Ammon's horn (tissue), 1 donor: Measurements from ENCODE around the gene GSC2.

Experiments
- DNase-seq: peaks from one replicate; pipeline ENCODE4 v3.0.0-alpha.2; 2016; ENCODE audit warnings: low spot score

Gene GSC2

DNA sequence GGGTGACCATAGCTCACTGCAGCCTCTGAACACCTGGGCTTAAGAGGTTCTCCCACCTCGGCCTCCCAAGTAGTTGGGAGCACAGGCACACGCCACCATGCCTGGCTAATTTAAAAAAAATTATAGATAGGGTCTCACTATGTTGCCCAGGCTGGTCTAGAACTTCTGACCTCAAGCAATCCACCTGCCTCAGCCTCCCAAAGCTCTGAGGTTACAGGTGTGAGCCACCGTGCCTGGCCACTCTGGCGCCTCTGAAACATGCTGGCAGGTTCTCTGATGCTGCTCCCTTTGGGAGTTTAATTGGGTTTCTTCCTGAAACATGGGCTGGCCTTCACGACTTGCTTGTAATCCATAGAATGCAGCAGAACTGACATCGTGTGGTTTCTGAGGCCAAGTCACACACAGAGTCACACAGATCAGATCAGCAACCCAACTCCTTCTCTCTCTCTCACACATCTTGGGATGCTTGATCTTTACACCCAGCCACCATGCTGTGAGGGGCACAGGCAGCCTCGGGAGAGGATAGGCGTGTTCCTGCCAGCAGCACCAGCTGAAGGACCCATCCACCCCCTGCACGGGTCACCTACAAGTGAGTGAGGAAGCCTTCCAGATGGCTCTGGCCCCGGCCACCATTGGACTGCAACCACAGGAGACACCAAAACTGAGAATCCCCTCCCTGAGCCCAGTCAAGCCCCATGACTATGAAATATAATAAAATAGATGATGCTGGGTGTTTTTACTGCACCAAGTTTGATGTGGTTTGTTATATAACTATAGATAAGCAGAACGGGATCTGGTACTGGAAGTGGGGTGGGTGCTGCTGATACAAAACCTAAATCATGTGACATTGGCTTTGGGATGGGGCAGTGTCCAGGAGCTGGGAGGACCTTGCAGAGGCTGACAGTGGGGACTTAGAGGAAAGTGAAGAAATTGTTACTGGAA, 3.1 kb upstream of the GSC2 start:
- no peak for DNase-seq

DNA sequence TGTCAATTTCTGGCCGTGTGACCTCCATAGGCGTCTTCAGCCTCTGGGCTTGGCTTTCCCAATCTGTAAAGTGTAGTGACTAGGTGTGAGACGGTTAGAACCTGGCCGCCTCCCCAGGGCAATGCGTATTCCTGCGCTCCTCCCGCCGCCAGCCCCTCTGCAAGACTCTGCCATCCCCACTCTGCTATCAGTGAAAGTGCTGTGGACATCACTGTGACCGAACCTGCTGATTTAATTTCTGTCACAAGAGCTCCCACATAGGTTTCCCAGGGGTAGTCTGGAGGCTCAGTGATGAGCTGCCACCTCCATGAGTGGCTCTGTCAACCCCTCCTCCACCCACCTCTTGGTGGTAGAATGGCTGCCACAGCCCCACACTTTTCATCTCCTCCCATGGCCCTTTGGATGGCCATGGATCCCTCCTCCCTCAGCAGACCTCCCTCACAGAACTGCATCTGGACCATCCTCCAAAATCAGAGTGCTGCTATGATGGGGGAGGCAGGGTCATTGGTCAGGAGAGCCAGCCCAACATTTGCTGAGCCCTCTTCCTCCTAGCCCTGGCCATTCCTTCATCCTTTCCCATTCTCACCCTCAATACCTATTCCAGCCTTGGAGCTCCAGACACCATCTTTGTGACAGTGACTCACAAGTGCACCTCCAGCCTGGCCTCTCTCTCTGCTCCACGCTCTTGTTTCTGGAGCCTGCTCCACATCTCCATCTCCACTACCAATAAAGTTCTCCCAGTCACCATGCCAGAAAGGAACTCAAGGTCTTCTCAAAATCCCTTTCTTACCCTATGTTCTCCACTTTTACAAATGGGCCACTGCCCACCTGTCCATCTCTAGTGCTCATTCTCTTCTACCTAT, 1.5 kb upstream of the GSC2 start:
- no peak for DNase-seq

GRCh38 chr22:19150482-19151328, 613 bp upstream of the GSC2 start:
- DNase-seq = no peak

GRCh38 chr22:19149047-19149883, 827 bp downstream of the GSC2 start:
- no peak for DNase-seq

- DNase-seq = no peak
Measured at GRCh38 chr22:19148417-19149046, 1.6 kb downstream of the GSC2 start.

DNA sequence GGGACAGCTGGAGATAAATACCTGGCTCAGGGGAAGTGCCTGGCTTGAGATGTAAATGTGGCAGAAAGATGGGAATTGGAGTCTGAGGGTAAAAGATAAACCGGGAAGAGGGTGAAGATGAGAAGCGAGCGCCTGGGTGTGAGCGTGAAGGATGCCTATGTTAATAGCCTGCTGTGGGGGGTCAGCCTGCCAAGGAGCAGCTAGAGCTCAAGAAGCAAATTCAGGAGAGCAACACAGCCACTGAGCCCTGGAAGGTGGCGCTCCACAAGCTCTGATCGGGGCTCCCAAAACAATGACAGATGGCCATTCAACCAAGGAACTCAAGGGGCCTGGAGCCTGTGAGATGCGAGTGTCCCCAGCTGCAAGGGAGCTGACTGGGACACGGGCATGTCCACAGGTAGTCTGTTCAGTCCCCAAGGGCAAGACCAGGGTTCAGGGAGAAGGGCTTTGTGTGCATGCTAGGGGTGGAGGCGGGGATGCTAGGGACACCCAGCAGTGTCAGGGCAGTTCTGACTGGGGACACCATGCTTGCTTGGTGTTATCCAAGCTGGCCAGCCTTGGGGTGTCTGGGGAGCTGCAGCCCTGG, 2.8 kb downstream of the GSC2 start:
- no peak for DNase-seq

GRCh38 chr22:19146215-19146968, 3.7 kb downstream of the GSC2 start:
- no peak for DNase-seq

DNA sequence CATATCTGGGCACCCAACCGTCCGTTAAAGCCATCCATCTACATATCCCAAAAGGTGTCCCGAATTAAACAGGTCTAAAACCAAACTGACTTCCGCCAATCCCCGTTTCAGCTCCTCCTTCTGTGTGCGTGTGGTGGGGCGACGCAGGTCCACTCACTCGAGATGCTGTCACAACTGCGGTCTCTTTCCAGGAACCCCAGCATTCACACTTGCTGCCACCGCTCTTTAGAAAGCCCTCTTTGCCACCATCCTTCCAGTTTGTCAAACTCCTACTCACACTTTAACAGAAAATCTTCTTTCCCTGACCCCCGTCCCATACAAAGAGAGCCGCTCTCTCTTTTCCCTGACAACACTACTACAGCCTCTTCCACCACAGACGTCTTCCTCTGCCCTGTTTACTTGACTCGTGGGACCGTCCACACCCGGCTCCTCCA, 6.1 kb downstream of the GSC2 start:
- no peak for DNase-seq

DNA sequence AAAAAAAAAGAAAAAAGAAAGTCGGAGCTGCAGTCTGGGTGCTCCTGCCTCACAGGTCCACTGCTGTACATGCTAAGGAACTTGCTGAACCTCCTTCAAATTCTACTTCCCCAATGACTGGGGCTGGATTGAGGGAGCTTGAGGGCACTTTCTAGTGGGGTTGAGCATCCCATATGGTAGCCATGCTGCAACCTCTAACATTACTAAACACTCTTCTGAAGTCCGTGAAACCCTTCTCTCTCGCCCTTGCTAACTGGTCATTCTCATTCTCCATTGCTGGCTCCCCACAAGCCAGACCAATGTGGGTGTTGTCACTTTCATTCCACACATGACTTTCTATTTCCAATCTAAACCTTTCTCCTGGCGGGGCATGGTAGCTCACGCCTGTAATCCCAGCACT, 6.9 kb downstream of the GSC2 start:
- DNase-seq = no peak

GRCh38 chr22:19142394-19142793, 7.7 kb downstream of the GSC2 start:
- no peak for DNase-seq

DNA sequence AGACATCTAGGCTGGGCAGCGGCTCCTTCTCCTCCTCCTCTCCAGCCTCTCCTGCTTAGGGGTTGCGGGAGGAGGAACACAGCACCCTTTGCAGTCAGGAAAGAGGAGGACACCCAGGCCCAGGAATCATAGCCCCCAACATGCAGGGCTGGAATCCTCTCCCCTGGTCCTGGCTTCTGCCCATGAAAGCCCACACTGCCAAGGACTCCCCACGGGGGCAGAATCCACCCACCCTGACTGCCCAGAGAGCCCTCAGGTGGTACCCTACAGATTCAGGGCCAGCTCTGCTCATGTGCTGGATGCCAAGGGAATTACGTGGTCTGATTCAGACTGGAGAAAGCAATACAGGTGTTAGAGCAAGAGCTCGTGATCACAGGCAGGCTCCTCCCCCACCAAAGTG, 10.1 kb downstream of the GSC2 start:
- no peak for DNase-seq

- DNase-seq = no peak
Measured at GRCh38 chr22:19139001-19139356, 11.1 kb downstream of the GSC2 start.

- no peak for DNase-seq
Measured at GRCh38 chr22:19138217-19139000, 11.7 kb downstream of the GSC2 start.

GRCh38 chr22:19137384-19138216, 12.5 kb downstream of the GSC2 start:
- DNase-seq = no peak

GRCh38 chr22:19136915-19137314, 13.2 kb downstream of the GSC2 start:
- no peak for DNase-seq

GRCh38 chr22:19134874-19135273, 15.2 kb downstream of the GSC2 start:
- no peak for DNase-seq

GRCh38 chr22:19134176-19134831, 15.8 kb downstream of the GSC2 start:
- no peak for DNase-seq
